GM19351 (cell line): Measurements from ENCODE around the gene WWC2.

Source experiments
- ATAC-seq: cut with Tn5 transposase; IDR thresholded peaks from one replicate; pipeline ENCODE4 v1.9.1; 2021; ENCODE audit warnings: mild to moderate bottlenecking, moderate library complexity; ENCODE audit not compliant: unreplicated experiment

WWC2 gene

GRCh38 chr4:183253451-183253850 lies 154.4 kb downstream of the WWC2 start:
- no peak for ATAC-seq

- no peak for ATAC-seq
Observed at GRCh38 chr4:183254162-183254561, 155.1 kb downstream of the WWC2 start.

GRCh38 chr4:183255487-183255886 lies 156.4 kb downstream of the WWC2 start:
- no peak for ATAC-seq

GRCh38 chr4:183256343-183256742 lies 157.3 kb downstream of the WWC2 start:
- no peak for ATAC-seq

- ATAC-seq = peak; percentile 91
Observed at GRCh38 chr4:183256756-183257385, 157.8 kb downstream of the WWC2 start.

- no peak for ATAC-seq
Observed at GRCh38 chr4:183257808-183258207, 158.8 kb downstream of the WWC2 start.

GRCh38 chr4:183260491-183261151 lies 161.6 kb downstream of the WWC2 start:
- no peak for ATAC-seq

GRCh38 chr4:183261953-183262775 lies 163.1 kb downstream of the WWC2 start:
- ATAC-seq = peak; percentile 95

GRCh38 chr4:183262776-183263100 lies 163.7 kb downstream of the WWC2 start:
- no peak for ATAC-seq

GRCh38 chr4:183263787-183264386 lies 164.8 kb downstream of the WWC2 start:
- ATAC-seq = no peak

- ATAC-seq = no peak
Observed at GRCh38 chr4:183264614-183265013, 165.6 kb downstream of the WWC2 start.

- ATAC-seq = no peak
Observed at GRCh38 chr4:183266371-183266770, 167.3 kb downstream of the WWC2 start.

GRCh38 chr4:183268556-183268955 lies 169.5 kb downstream of the WWC2 start:
- no peak for ATAC-seq

- no peak for ATAC-seq
Observed at GRCh38 chr4:183272384-183272783, 173.3 kb downstream of the WWC2 start.

GRCh38 chr4:183276106-183276505 lies 177.0 kb downstream of the WWC2 start:
- no peak for ATAC-seq

GRCh38 chr4:183284258-183284785 lies 185.3 kb downstream of the WWC2 start:
- ATAC-seq = no peak

- ATAC-seq = no peak
Observed at GRCh38 chr4:183284965-183285364, 185.9 kb downstream of the WWC2 start.

GRCh38 chr4:183285886-183286285 lies 186.8 kb downstream of the WWC2 start:
- ATAC-seq = no peak

GRCh38 chr4:183286590-183287308 lies 187.7 kb downstream of the WWC2 start:
- ATAC-seq = no peak

GRCh38 chr4:183287309-183287659 lies 188.2 kb downstream of the WWC2 start:
- ATAC-seq = no peak

GRCh38 chr4:183287677-183288076 lies 188.6 kb downstream of the WWC2 start:
- ATAC-seq = peak; percentile 35
